NCI-H748 (cell line): ENCODE data around the gene MPC1.
A peak's percentile ranks its signal among the peaks of the same experiment; 100 is the strongest.
"Not testable (repeated sequence)": the region's sequence is repeated elsewhere in the genome, so short reads cannot be mapped to it uniquely, and the experiment has no call there.

ENCODE experiments used
- DNase-seq: peaks from one replicate; lab custom pipeline; 2025; ENCODE audit not compliant: unreplicated experiment; lab: John Stamatoyannopoulos, UW

The MPC1 gene

GRCh38 chr6:166382500-166382932 lies 224 bp downstream of the MPC1 start:
- DNase-seq, result no peak

GRCh38 chr6:166381733-166382499 lies 824 bp downstream of the MPC1 start:
- peak; percentile 84 for DNase-seq

- DNase-seq, result no peak
Observed at GRCh38 chr6:166381381-166381732, 1.4 kb downstream of the MPC1 start.

GRCh38 chr6:166379800-166380199 lies 2.9 kb downstream of the MPC1 start:
- DNase-seq, result no peak

- no peak for DNase-seq
Observed at GRCh38 chr6:166379103-166379586, 3.6 kb downstream of the MPC1 start.

GRCh38 chr6:166377721-166378120 lies 5.0 kb downstream of the MPC1 start:
- DNase-seq, result no peak

GRCh38 chr6:166375013-166375412 lies 7.7 kb downstream of the MPC1 start:
- no peak for DNase-seq

GRCh38 chr6:166370489-166370888 lies 12.3 kb downstream of the MPC1 start:
- DNase-seq, result no peak

GRCh38 chr6:166369782-166370181 lies 13.0 kb downstream of the MPC1 start:
- DNase-seq, result no peak

GRCh38 chr6:166366921-166367320 lies 15.8 kb downstream of the MPC1 start:
- no peak for DNase-seq

- DNase-seq, result no peak
Observed at GRCh38 chr6:166365806-166366205, 16.9 kb downstream of the MPC1 start.

- no peak for DNase-seq
Observed at GRCh38 chr6:166365221-166365620, 17.5 kb downstream of the MPC1 start.

- no peak for DNase-seq
Observed at GRCh38 chr6:166364456-166364855, 18.3 kb downstream of the MPC1 start.

- DNase-seq, result not testable (repeated sequence)
Observed at GRCh38 chr6:166362427-166362826, 20.3 kb downstream of the MPC1 start.

GRCh38 chr6:166361077-166361429 lies 21.7 kb downstream of the MPC1 start:
- DNase-seq, result no peak

- no peak for DNase-seq
Observed at GRCh38 chr6:166360243-166361076, 22.3 kb downstream of the MPC1 start.

GRCh38 chr6:166355552-166355951 lies 27.2 kb downstream of the MPC1 start:
- no peak for DNase-seq

- no peak for DNase-seq
Observed at GRCh38 chr6:166354965-166355364, 27.8 kb downstream of the MPC1 start.

- no peak for DNase-seq
Observed at GRCh38 chr6:166354143-166354542, 28.6 kb downstream of the MPC1 start.

- no peak for DNase-seq
Observed at GRCh38 chr6:166353507-166353906, 29.2 kb downstream of the MPC1 start.

- DNase-seq, result no peak
Observed at GRCh38 chr6:166352923-166353322, 29.8 kb downstream of the MPC1 start.

GRCh38 chr6:166351715-166352285 lies 30.9 kb downstream of the MPC1 start:
- peak; percentile 94 for DNase-seq
